GM23248 (cell line): ENCODE measurements around the gene PLSCR3.

Source experiments
- EZH2 ChIP-seq: fragments of 200-600 bp; sonication (generic); IDR thresholded peaks from 2 replicates; pipeline ENCODE4 v1.6.1; 2018; ENCODE audit warnings: antibody characterized with exemption, mild to moderate bottlenecking; ENCODE audit not compliant: insufficient read depth, poor library complexity, severe bottlenecking
- EZH2phosphoT487 ChIP-seq: fragments of 200-600 bp; sonication (generic); IDR thresholded peaks from 2 replicates; pipeline ENCODE4 v1.6.1; 2018; ENCODE audit warnings: antibody characterized with exemption, moderate library complexity, mild to moderate bottlenecking, low read depth; ENCODE audit not compliant: insufficient read depth

DNA sequence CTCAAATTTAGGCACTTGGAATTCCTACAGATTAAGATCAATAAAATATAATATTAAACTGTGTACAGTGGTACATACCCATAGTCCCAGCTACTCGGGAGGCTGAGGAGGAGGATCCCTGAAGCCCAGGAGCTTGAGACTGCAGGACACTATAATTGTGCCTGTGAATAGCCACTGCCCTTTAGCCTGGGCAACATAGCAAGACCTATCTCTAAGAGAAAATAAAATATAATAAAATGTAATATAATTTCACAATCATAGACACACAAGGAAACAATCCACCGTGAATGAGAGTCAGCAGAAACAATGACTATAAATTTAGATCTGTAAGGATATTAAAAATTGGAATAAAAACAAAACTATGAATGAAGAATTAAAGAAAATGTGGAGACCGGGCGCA lies 23.5 kb downstream of the PLSCR3 start:
- TF ChIP-seq EZH2 (no peak), EZH2phosphoT487 (no peak)
